Suprapubic skin (tissue), 3 donors: Measurements from ENCODE around the gene ASB14.

Source experiments
- POLR2A ChIP-seq, 2 donors: fragments of 450-650 bp; IDR thresholded peaks; one replicate each; pipeline ENCODE4 v1.6.1; 2017; ENCODE audit warnings: antibody characterized with exemption in 2 of 2, mild to moderate bottlenecking in 2 of 2, moderate library complexity in 2 of 2
- TF ChIP-seq, protein P1 (sequence below), 2 donors: fragments of 200-600 bp in 1 of 2; fragments of 450-650 bp in 1 of 2; sonication (generic) in 1 of 2; IDR thresholded peaks; one replicate each; pipeline ENCODE4 v1.5.1; 2016 to 2019; ENCODE audit warnings: antibody characterized with exemption in 2 of 2, mild to moderate bottlenecking in 1 of 2, moderate library complexity in 1 of 2

DNA sequence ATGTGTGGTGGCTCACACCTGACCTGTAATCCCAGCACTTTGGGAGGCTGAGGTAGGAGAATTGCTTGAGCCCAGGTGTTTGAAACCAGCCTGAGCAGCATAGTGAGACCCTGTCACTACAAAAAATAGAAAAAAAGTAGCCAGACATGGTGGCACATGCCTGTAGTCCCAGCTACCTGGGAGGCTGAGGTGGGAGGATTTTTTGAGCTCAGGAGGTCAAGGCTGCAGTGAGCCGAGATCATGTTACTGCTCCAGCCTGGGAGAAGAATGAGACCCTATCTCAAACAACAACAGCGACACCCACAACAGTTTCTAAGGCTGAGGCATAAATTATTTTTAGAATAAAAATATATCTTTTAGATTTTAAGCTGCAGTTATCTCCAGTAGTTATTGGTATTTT lies 58.7 kb downstream of the ASB14 start:
- TF ChIP-seq, protein P1, sequence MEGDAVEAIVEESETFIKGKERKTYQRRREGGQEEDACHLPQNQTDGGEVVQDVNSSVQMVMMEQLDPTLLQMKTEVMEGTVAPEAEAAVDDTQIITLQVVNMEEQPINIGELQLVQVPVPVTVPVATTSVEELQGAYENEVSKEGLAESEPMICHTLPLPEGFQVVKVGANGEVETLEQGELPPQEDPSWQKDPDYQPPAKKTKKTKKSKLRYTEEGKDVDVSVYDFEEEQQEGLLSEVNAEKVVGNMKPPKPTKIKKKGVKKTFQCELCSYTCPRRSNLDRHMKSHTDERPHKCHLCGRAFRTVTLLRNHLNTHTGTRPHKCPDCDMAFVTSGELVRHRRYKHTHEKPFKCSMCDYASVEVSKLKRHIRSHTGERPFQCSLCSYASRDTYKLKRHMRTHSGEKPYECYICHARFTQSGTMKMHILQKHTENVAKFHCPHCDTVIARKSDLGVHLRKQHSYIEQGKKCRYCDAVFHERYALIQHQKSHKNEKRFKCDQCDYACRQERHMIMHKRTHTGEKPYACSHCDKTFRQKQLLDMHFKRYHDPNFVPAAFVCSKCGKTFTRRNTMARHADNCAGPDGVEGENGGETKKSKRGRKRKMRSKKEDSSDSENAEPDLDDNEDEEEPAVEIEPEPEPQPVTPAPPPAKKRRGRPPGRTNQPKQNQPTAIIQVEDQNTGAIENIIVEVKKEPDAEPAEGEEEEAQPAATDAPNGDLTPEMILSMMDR (IDR thresholded peaks at IDR 0.05) = no peak
- TF ChIP-seq POLR2A (IDR thresholded peaks at IDR 0.05) = no peak
